Adrenal gland (tissue), 12 donors: Measurements from ENCODE around the gene VWA5B1. TPM values are rescaled to one million over a fixed set of nuclear protein-coding genes. Genes with fewer than 3 reads are reported as not detected.

Experiments
- DNase-seq, 7 donors: peaks; one replicate each; pipeline ENCODE4 v3.0.0-alpha.2; 2019 to 2020
- H3K27ac ChIP-seq, 5 donors: fragments of 200-600 bp; sonication (generic) in 4 of 5; 1 replicate in 3 of 5; 2 replicates in 2 of 5; pipeline versions ENCODE4 v1.5.1 to v1.8.0; 2016 to 2020; ENCODE audit warnings: mild to moderate bottlenecking in 1 of 5
- H3K27me3 ChIP-seq: fragments of 200-600 bp; 2 replicates; pipeline ENCODE4 v1.8.0; 2021
- H3K36me3 ChIP-seq, 2 donors: fragments of 200-600 bp; replicated peaks in 1 of 2; 1 replicate in 1 of 2; 2 replicates in 1 of 2; pipeline versions ENCODE4 v1.5.1 to v1.8.0; 2018 to 2022
- H3K4me1 ChIP-seq, 2 donors: fragments of 200-600 bp; replicated peaks in 1 of 2; 1 replicate in 1 of 2; 2 replicates in 1 of 2; pipeline versions ENCODE4 v1.5.1 to v1.8.0; 2018 to 2021
- H3K4me3 ChIP-seq, 4 donors: fragments of 200-600 bp; sonication (generic) in 3 of 4; one replicate each; pipeline ENCODE4 v1.5.1; 2016 to 2018
- H3K9me3 ChIP-seq, 3 donors: fragments of 200-600 bp; sonication (generic) in 1 of 3; replicated peaks in 1 of 3; 1 replicate in 2 of 3; 2 replicates in 1 of 3; pipeline versions ENCODE4 v1.5.1 to v1.8.0; 2016 to 2021
- CTCF ChIP-seq, 6 experiments: fragments of 450-650 bp in 4 of 6; fragments of 200-600 bp in 2 of 6; sonication (generic) in 1 of 6; IDR thresholded peaks; 1 replicate in 5 of 6; 2 replicates in 1 of 6; pipeline versions ENCODE4 v1.5.1 to v1.8.0; 2016 to 2021; ENCODE audit warnings: antibody characterized with exemption in 6 of 6, mild to moderate bottlenecking in 2 of 6, moderate library complexity in 1 of 6
- POLR2A ChIP-seq, 2 donors: fragments of 450-650 bp; IDR thresholded peaks; one replicate each; pipeline ENCODE4 v1.6.1; 2017; ENCODE audit warnings: antibody characterized with exemption in 2 of 2, mild to moderate bottlenecking in 2 of 2, moderate library complexity in 1 of 2
- WGBS, 4 donors: extraction: QIAGEN DNeasy Blood & Tissue Kit in 2 of 4; methylation state at CpG; one replicate each; pipeline versions ENCODE4 v1.1.5 to v1.1.7; 2013 to 2017; 5-methylcytosine and 5-hydroxymethylcytosine counted together
- intact Hi-C, 2 donors: fragments of 100-400 bp; cut with DNase I; formaldehyde crosslinking; loops; one replicate each; pipeline versions ENCODE4 v1.14.1 to v1.15.0; 2022 to 2023
- polyA plus RNA-seq, 3 donors: library from polyadenylated mRNA; stranded (reverse); fragments of 200-250 nt in 2 of 3; fragments of 350-450 nt in 1 of 3; fragmentation: Illumina TruSeq in 1 of 3; extraction: RNeasy Lipid Tissue Mini Kit (QIAGEN cat#74804) in 1 of 3; gene quantifications; one replicate each; pipeline ENCODE4 v1.2.3, GENCODE V29; 2013 to 2014
- total RNA-seq, 9 donors: library from RNA; depleted of rRNA in 4 of 9; stranded (reverse); fragments of >200 nt in 4 of 9; fragments of 120-200 nt in 1 of 9; fragmentation: NEBNext Ultra II Directional in 1 of 9; extraction: Animal tissue kit (Norgen Biotek cat#: 25700) in 1 of 9; gene quantifications; one replicate each; pipeline versions ENCODE4 v1.1.0 to v1.2.4, GENCODE V29; 2013 to 2023
- donor health status: healthy with polysubstance abuse.
- donor health status: Bipolar disorder and iron deficiency.
- donor health status: DM: yes; HTN: yes; CAD: no.
- donor health status: DM: no; HTN: no; CAD: no.
- donor health status: DM: no; HTN: no; CAD: no.
- donor health status: DM: yes; HTN: yes; CAD: no.

The VWA5B1 gene
- total and polyA plus RNA-seq, 12 donors = 0.07 to 2.5 (median 0.26) TPM; not detected in 5

- 34 to 54% (median 45%) methylated on average over 5 of the region's 5 CpGs for WGBS, 4 donors
- DNase-seq = peak in 3 of 7 donors; percentile 0 to 20 (median 7)
- Histone ChIP-seq H3K4me3 (no peak overlapping the region), H3K27ac (no peak overlapping the region), H3K36me3 (no peaks in the 10 kb centered on the region), H3K4me1 (no peaks in the 10 kb centered on the region), H3K27me3 (peaks cover 6% of the 10 kb centered on the region), H3K9me3 (peaks cover 0 to 7% (median 3%) of the 10 kb centered on the region in 3 donors)
- no peak for TF ChIP-seq CTCF (IDR thresholded peaks at IDR 0.05)
- TF ChIP-seq POLR2A (IDR thresholded peaks at IDR 0.05) = no peak
- intact Hi-C loops = no loop called here
These were observed 109.0 kb downstream of the VWA5B1 start for GRCh38 chr1:20399606-20400180.

- H3K27me3 ChIP-seq = peaks cover 6% of the 10 kb centered on the region
- intact Hi-C loops = no loop called here
- TF ChIP-seq POLR2A (IDR thresholded peaks at IDR 0.05) (no peak), CTCF (IDR thresholded peaks at IDR 0.05) (no peak)
- no peaks in the 10 kb centered on the region for H3K9me3 ChIP-seq
- no peaks in the 10 kb centered on the region for H3K36me3 ChIP-seq
- H3K4me3 ChIP-seq = no peak overlapping the region
- no peak overlapping the region for H3K27ac ChIP-seq
- DNase-seq = peak in 2 of 7 donors; percentile 9 to 28
- 48 to 75% (median 53%) methylated on average over 1 to 10 of the region's 10 CpGs for WGBS, 4 donors
- H3K4me1 ChIP-seq = no peaks in the 10 kb centered on the region
These were observed 109.9 kb downstream of the VWA5B1 start for GRCh38 chr1:20400341-20401177.

- WGBS, 4 donors = 74 to 88% (median 84%) methylated on average over 3 to 11 of the region's 11 CpGs
- intact Hi-C loops = no loop called here
- H3K27me3 ChIP-seq = peaks cover 6% of the 10 kb centered on the region
- no peaks in the 10 kb centered on the region for H3K4me1 ChIP-seq
- H3K9me3 ChIP-seq = no peaks in the 10 kb centered on the region
- H3K4me3 ChIP-seq = no peak overlapping the region
- peak in 3 of 7 donors; percentile 11 to 15 (median 12) for DNase-seq
- H3K27ac ChIP-seq = no peak overlapping the region
- TF ChIP-seq CTCF (IDR thresholded peaks at IDR 0.05) (no peak), POLR2A (IDR thresholded peaks at IDR 0.05) (no peak)
- no peaks in the 10 kb centered on the region for H3K36me3 ChIP-seq
These were observed 110.8 kb downstream of the VWA5B1 start for GRCh38 chr1:20401405-20402010.
